ENCODE measurements around the gene SNRPB. TPM values are rescaled to one million over a fixed set of nuclear protein-coding genes. Genes with fewer than 3 reads are reported as not detected.

Gene SNRPB
- 100 to 1,000 TPM in 1 of 3 donors, 10 to 100 TPM in 2; 84.2 to 143 (median 94.6) TPM for total RNA-seq
- long read RNA-seq, donor 1, transcript SNRPB-202 (7 exons, 1,008 nt), result minor isoform, 25 of 97 reads
- long read RNA-seq, donor 1, transcript SNRPB-201 (7 exons, 1,154 nt), result major isoform, 55 of 97 reads
- long read RNA-seq, donor 1, partial matches to known transcripts, result 3 of 97 reads
- long read RNA-seq, donor 1, other reads (novel, unspliced or antisense), result 14 of 97 reads
- long read RNA-seq, donor 2, transcript SNRPB-202 (7 exons, 1,008 nt), result minor isoform, 27 of 165 reads
- long read RNA-seq, donor 2, transcript SNRPB-201 (7 exons, 1,154 nt), result major isoform, 133 of 165 reads
- long read RNA-seq, donor 2, partial matches to known transcripts, result 3 of 165 reads
- long read RNA-seq, donor 2, other reads (novel, unspliced or antisense), result 1 of 165 reads

- intact Hi-C loops (cut with DNase I, micrococcal nuclease), result no loop called here
- Histone ChIP-seq H3K4me3 (peak within 1 kb of the TSS; percentile 70), H3K9me3 (no peaks in the 10 kb centered on the region), H3K36me3 (ENCODE audit: low read depth) (peaks cover 5% of the 10 kb centered on the region), H3K4me1 (ENCODE audit: low read depth) (peaks cover 14% of the 10 kb centered on the region)
- DNase-seq (peak; percentile 97 to 98 (median 97)), ATAC-seq (peak; percentile 99)
- no peak for TF ChIP-seq CTCF (IDR thresholded peaks at IDR 0.05)
Observed at GRCh38 chr20:2470423-2471193, at the start of gene SNRPB. TSS of gene SNRPB (minus strand) at chr20:2470789. CDS start at chr20:2470690, 99 bp downstream.

- H3K9me3 ChIP-seq, result no peaks in the 10 kb centered on the region
- no peak for TF ChIP-seq CTCF (IDR thresholded peaks at IDR 0.05)
- intact Hi-C loops (cut with DNase I, micrococcal nuclease), result no loop called here
- DNase-seq, result no peak
- H3K36me3 ChIP-seq (ENCODE audit: low read depth), result no peaks in the 10 kb centered on the region
- no peaks in the 10 kb centered on the region for H3K4me1 ChIP-seq (ENCODE audit: low read depth)
- H3K4me3 ChIP-seq, result no peak overlapping the region
- ATAC-seq, result no peak
Observed at GRCh38 chr20:2519115-2519809, 48.7 kb upstream of the SNRPB start.

- ATAC-seq, result no peak
- no peak for DNase-seq
- intact Hi-C loops (cut with DNase I, micrococcal nuclease), result no loop called here
- Histone ChIP-seq H3K36me3 (ENCODE audit: low read depth) (no peaks in the 10 kb centered on the region), H3K9me3 (no peaks in the 10 kb centered on the region), H3K4me3 (no peak overlapping the region), H3K4me1 (ENCODE audit: low read depth) (no peaks in the 10 kb centered on the region)
- TF ChIP-seq CTCF (IDR thresholded peaks at IDR 0.05), result no peak
Observed at GRCh38 chr20:2518558-2518957, 48.0 kb upstream of the SNRPB start.

GRCh38 chr20:2518096-2518495, 47.5 kb upstream of the SNRPB start:
- Histone ChIP-seq H3K4me3 (no peak overlapping the region), H3K9me3 (no peaks in the 10 kb centered on the region), H3K4me1 (ENCODE audit: low read depth) (no peaks in the 10 kb centered on the region), H3K36me3 (ENCODE audit: low read depth) (no peaks in the 10 kb centered on the region)
- DNase-seq (no peak), ATAC-seq (no peak)
- intact Hi-C loops (cut with DNase I, micrococcal nuclease), result no loop called here
- TF ChIP-seq CTCF (IDR thresholded peaks at IDR 0.05), result no peak

- ATAC-seq, result no peak
- intact Hi-C loops (cut with DNase I, micrococcal nuclease), result no loop called here
Observed at GRCh38 chr20:2516399-2516798, 45.8 kb upstream of the SNRPB start.

More at GRCh38 chr20:2516399-2516798, 45.8 kb upstream of the SNRPB start:
- Histone ChIP-seq H3K4me1 (ENCODE audit: low read depth) (no peaks in the 10 kb centered on the region), H3K9me3 (no peaks in the 10 kb centered on the region), H3K4me3 (no peak overlapping the region), H3K36me3 (ENCODE audit: low read depth) (no peaks in the 10 kb centered on the region)
- no peak for DNase-seq
- no peak for TF ChIP-seq CTCF (IDR thresholded peaks at IDR 0.05)

Measured in mucosa of descending colon (tissue), 3 donors.